ENCODE results near the gene TMED4. TPM values are rescaled to one million over a fixed set of nuclear protein-coding genes. Genes with fewer than 3 reads are reported as not detected.

TMED4 gene
- total and polyA plus RNA-seq, 2 donors (not counting 3 experiments of a cell fraction or from before 2014, with no cell fraction given) = 63.4 to 89.7 TPM

GRCh38 chr7:44541876-44542610 is 40.0 kb downstream of the TMED4 start:
- ChIA-PET CTCF (interaction anchor here (1.1 kb wide), 1 partner anchor 8 kb away, joined by 5 read pairs; no protein-coding TSS in a partner anchor), POLR2A (no interaction called here)
- FAIRE-seq (no peak), DNase-seq (ENCODE audit: low read depth, low spot score) (no peak)
- Histone ChIP-seq H2AFZ (ENCODE audit: low read depth, low read length) (no peak overlapping the region), H4K20me1 (replicated peaks; ENCODE audit: control insufficient read depth, extremely low read depth, insufficient read depth, low read length) (no peaks in the 10 kb centered on the region), H3K9me1 (replicated peaks; ENCODE audit: control insufficient read depth, extremely low read depth, insufficient read depth, low read length) (no peaks in the 10 kb centered on the region), H3K27ac (ENCODE audit: insufficient read depth, low read depth, low read length) (no peak overlapping the region), H3K9me3 (replicated peaks; ENCODE audit: control insufficient read depth, insufficient read depth, low read length) (no peaks in the 10 kb centered on the region), H3K4me3 (replicated peaks in 1 of 3; ENCODE audit: insufficient read depth in 1 of 3, low read depth in 1 of 3, low read length in 3 of 3) (no peak overlapping the region), H3K36me3 (ENCODE audit: control insufficient read depth in 2 of 2, extremely low read depth in 1 of 2, insufficient read depth in 2 of 2, low read length in 2 of 2) (no peaks in the 10 kb centered on the region), H3K4me2 (ENCODE audit: insufficient read depth, low read length) (no peak overlapping the region), H3K79me2 (ENCODE audit: control insufficient read depth, insufficient read depth, low read length) (no peaks in the 10 kb centered on the region), H3K9ac (replicated peaks; ENCODE audit: extremely low read depth, insufficient read depth, low read length) (no peak overlapping the region), H3K4me1 (ENCODE audit: control insufficient read depth, extremely low read depth, insufficient read depth, low read length) (no peaks in the 10 kb centered on the region), H3K27me3 (ENCODE audit: control insufficient read depth in 2 of 2, insufficient read depth in 2 of 2, low read length in 2 of 2) (peaks cover 2 to 4% of the 10 kb centered on the region in 2 experiments)
- dilution Hi-C loops (cut with MboI; ENCODE audit: extremely low pct_ligation_motif_present, low sequenced_read_pairs) = no loop called here
- TF ChIP-seq, protein P1, sequence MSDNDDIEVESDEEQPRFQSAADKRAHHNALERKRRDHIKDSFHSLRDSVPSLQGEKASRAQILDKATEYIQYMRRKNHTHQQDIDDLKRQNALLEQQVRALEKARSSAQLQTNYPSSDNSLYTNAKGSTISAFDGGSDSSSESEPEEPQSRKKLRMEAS (IDR thresholded peaks at IDR 0.05; ENCODE audit: insufficient read depth, insufficient read length) = no peak
- TF ChIP-seq, protein P2, sequence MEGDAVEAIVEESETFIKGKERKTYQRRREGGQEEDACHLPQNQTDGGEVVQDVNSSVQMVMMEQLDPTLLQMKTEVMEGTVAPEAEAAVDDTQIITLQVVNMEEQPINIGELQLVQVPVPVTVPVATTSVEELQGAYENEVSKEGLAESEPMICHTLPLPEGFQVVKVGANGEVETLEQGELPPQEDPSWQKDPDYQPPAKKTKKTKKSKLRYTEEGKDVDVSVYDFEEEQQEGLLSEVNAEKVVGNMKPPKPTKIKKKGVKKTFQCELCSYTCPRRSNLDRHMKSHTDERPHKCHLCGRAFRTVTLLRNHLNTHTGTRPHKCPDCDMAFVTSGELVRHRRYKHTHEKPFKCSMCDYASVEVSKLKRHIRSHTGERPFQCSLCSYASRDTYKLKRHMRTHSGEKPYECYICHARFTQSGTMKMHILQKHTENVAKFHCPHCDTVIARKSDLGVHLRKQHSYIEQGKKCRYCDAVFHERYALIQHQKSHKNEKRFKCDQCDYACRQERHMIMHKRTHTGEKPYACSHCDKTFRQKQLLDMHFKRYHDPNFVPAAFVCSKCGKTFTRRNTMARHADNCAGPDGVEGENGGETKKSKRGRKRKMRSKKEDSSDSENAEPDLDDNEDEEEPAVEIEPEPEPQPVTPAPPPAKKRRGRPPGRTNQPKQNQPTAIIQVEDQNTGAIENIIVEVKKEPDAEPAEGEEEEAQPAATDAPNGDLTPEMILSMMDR (IDR thresholded peaks at IDR 0.05; ENCODE audit: extremely low read depth in 1 of 2, insufficient read depth in 1 of 2, low read depth in 1 of 2, low read length in 2 of 2) = no peak
- TF ChIP-seq MYC (IDR thresholded peaks at IDR 0.05; ENCODE audit: low read depth, low read length) (no peak), JUN (IDR thresholded peaks at IDR 0.05; ENCODE audit: borderline replicate concordance, insufficient read depth, insufficient read length, low read depth) (no peak), EZH2 (IDR thresholded peaks at IDR 0.05; ENCODE audit: borderline replicate concordance, low read depth, low read length, severe bottlenecking) (no peak), POLR2AphosphoS5 (IDR thresholded peaks at IDR 0.05; ENCODE audit: insufficient read depth, low read depth, low read length) (no peak), GATA2 (IDR thresholded peaks at IDR 0.05; ENCODE audit: insufficient read depth, insufficient read length, low read depth, low read length) (no peak), POLR2A (IDR thresholded peaks at IDR 0.05; ENCODE audit: low read depth, low read length) (no peak), FOS (IDR thresholded peaks at IDR 0.05; ENCODE audit: borderline replicate concordance, insufficient read depth, low read length) (no peak)
- no TSS peak for BruUV-seq (replicated peaks)
- intact Hi-C loops (cut with micrococcal nuclease) = no loop called here
